B cell (primary cell): ENCODE results near the gene PPBP. TPM values are rescaled to one million over a fixed set of nuclear protein-coding genes. Genes with fewer than 3 reads are reported as not detected.

Experiments used
- ATAC-seq: fragments of 200-7000 bp; cut with Tn5 transposase; one replicate; pipeline ENCODE4 v1.10.0; 2021; ENCODE audit warnings: low read depth, mild to moderate bottlenecking, moderate number of reproducible peaks, moderate library complexity
- CTCF ChIA-PET: fragments of 350-600 bp; sonication (Branson Sonifier 250); formaldehyde crosslinking; loops from one replicate; lab custom pipeline; 2021; ENCODE audit warnings: antibody characterized with exemption, inconsistent platforms; lab: Charles Lee
- POLR2A ChIA-PET: fragments of 350-600 bp; sonication (Branson Sonifier 250); formaldehyde crosslinking; loops from one replicate; lab custom pipeline; 2021; ENCODE audit warnings: antibody characterized with exemption; lab: Charles Lee
- DNase-seq: peaks from one replicate; pipeline ENCODE4 v3.0.0; 2013
- H2AFZ ChIP-seq: 2 replicates; pipeline ENCODE4 v1.6.1; 2012; ENCODE audit warnings: mild to moderate bottlenecking, low read depth, low read length; ENCODE audit not compliant: insufficient read depth, poor library complexity, severe bottlenecking
- H3K27ac ChIP-seq, 2 donors: 1 replicate in 1 of 2; 2 replicates in 1 of 2; pipeline ENCODE4 v1.5.1; 2012 to 2013; ENCODE audit warnings: low read length in 2 of 2, mild to moderate bottlenecking in 2 of 2, moderate library complexity in 1 of 2
- H3K27me3 ChIP-seq, 4 experiments: fragments of 200-600 bp in 1 of 4; sonication (generic) in 1 of 4; replicated peaks in 1 of 4; 1 replicate in 2 of 4; 2 replicates in 2 of 4; pipeline versions ENCODE4 v1.6.1 to v1.7.0; 2013 to 2016; ENCODE audit warnings: low read length in 3 of 4, mild to moderate bottlenecking in 2 of 4, mixed read lengths in 1 of 4, moderate library complexity in 1 of 4; ENCODE audit not compliant: insufficient read depth in 4 of 4, control insufficient read depth in 3 of 4; ENCODE audit errors: control extremely low read depth in 1 of 4
- H3K36me3 ChIP-seq, 2 experiments: replicated peaks in 1 of 2; 1 replicate in 1 of 2; 2 replicates in 1 of 2; pipeline versions ENCODE4 v1.6.1 to v1.7.1; 2013; ENCODE audit warnings: low read length in 1 of 2; ENCODE audit not compliant: insufficient read depth in 2 of 2, control insufficient read depth in 1 of 2; ENCODE audit errors: control extremely low read depth in 1 of 2, extremely low read depth in 1 of 2
- H3K4me1 ChIP-seq, 2 donors: fragments of 200-600 bp in 1 of 2; sonication (generic) in 1 of 2; 1 replicate in 1 of 2; 2 replicates in 1 of 2; pipeline versions ENCODE4 v1.5.1 to v1.6.1; 2013 to 2017; ENCODE audit warnings: low read length in 2 of 2; ENCODE audit not compliant: control insufficient read depth in 2 of 2, insufficient read depth in 2 of 2
- H3K4me2 ChIP-seq: replicated peaks from 2 replicates; pipeline ENCODE3; 2012; ENCODE audit warnings: mild to moderate bottlenecking, low read depth, low read length; ENCODE audit not compliant: poor library complexity, severe bottlenecking
- H3K4me3 ChIP-seq, 5 experiments: fragments of 200-600 bp in 1 of 5; sonication (generic) in 1 of 5; 1 replicate in 3 of 5; 2 replicates in 2 of 5; pipeline versions ENCODE4 v1.5.1 to v1.7.0; 2011 to 2016; ENCODE audit warnings: low read length in 4 of 5, mild to moderate bottlenecking in 4 of 5, low read depth in 2 of 5, control low read depth in 1 of 5, moderate library complexity in 1 of 5; ENCODE audit not compliant: insufficient read depth in 1 of 5; ENCODE audit errors: control extremely low read depth in 1 of 5, extremely low read depth in 1 of 5
- H3K79me2 ChIP-seq: fragments of 200-600 bp; sonication (generic); one replicate; pipeline ENCODE4 v1.6.0; 2016; ENCODE audit warnings: low read length; ENCODE audit not compliant: control insufficient read depth, insufficient read depth
- H3K9ac ChIP-seq: fragments of 200-600 bp; sonication (generic); 2 replicates; pipeline ENCODE4 v1.6.1; 2017; ENCODE audit warnings: mild to moderate bottlenecking, low read length, moderate library complexity
- H3K9me3 ChIP-seq, 3 donors: one replicate each; pipeline versions ENCODE4 v1.6.1 to v1.7.1; 2013; ENCODE audit warnings: low read length in 2 of 3; ENCODE audit not compliant: control insufficient read depth in 2 of 3, insufficient read depth in 1 of 3; ENCODE audit errors: control extremely low read depth in 1 of 3
- H4K20me1 ChIP-seq: 2 replicates; pipeline ENCODE4 v1.6.0; 2012; ENCODE audit warnings: mild to moderate bottlenecking, low read length; ENCODE audit not compliant: insufficient read depth, control insufficient read depth, poor library complexity, severe bottlenecking
- H3K27ac Mint-ChIP-seq: one replicate; pipeline ENCODE4 v1.8.0; 2021; ENCODE audit warnings: mixed read lengths
- H3K27me3 Mint-ChIP-seq: one replicate; pipeline ENCODE4 v1.8.0; 2021; ENCODE audit warnings: mixed read lengths
- H3K4me1 Mint-ChIP-seq: one replicate; pipeline ENCODE4 v1.8.0; 2021; ENCODE audit warnings: mixed read lengths
- H3K4me3 Mint-ChIP-seq: one replicate; pipeline ENCODE4 v1.8.0; 2021; ENCODE audit warnings: mixed read lengths
- H3K9me3 Mint-ChIP-seq: one replicate; pipeline ENCODE4 v1.8.0; 2022; ENCODE audit warnings: mixed read lengths; ENCODE audit not compliant: insufficient read depth
- EZH2 ChIP-seq: IDR thresholded peaks from 2 replicates; pipeline ENCODE4 v1.6.1; 2012; ENCODE audit warnings: borderline replicate concordance, low read depth, mild to moderate bottlenecking, moderate library complexity, low read length; ENCODE audit not compliant: insufficient read depth, poor library complexity, severe bottlenecking
- intact Hi-C: fragments of 100-400 bp; cut with micrococcal nuclease; formaldehyde crosslinking; loops from one replicate; pipeline ENCODE4 v1.10.0; 2022
- polyA plus RNA-seq: library from polyadenylated mRNA; depleted of rRNA; stranded (reverse); fragments of >200 nt; gene quantifications from 2 replicates; pipeline ENCODE4 v1.2.3, GENCODE V29; 2012
- total RNA-seq, 2 donors: library from RNA; stranded (reverse); fragments of 120-200 nt in 1 of 2; gene quantifications; 1 replicate in 1 of 2; 2 replicates in 1 of 2; pipeline versions ENCODE4 v1.2.3 to v1.2.4, GENCODE V29; 2013 to 2022
- TF ChIP-seq, protein P1 (sequence below): fragments of 200-600 bp; IDR thresholded peaks from one replicate; pipeline ENCODE4 v1.8.0; 2022; ENCODE audit warnings: antibody characterized with exemption, mild to moderate bottlenecking

Gene PPBP
- total and polyA plus RNA-seq, 2 donors (not counting 1 experiment from before 2014, with no cell fraction given): 0.42 to 0.43 TPM

DNA sequence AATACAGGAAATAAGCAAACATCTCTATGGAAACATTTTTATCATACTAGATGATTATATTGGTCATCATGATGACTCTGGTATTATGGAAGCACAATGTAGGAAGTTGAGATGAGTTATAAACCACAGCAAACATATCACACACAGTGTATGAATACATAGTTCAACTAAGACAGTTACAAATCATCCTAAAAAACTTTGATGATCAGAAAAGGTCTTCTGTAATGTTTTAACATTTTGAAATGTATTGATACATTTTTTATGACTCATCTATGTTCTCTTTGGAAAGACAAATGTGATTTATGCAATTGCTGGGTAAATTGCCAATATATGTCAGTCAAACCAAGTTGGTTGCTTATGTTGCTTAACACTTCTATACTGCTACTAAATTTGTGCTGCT lies 45.7 kb upstream of the PPBP start:
- intact Hi-C loops: no loop called here
- H3K4me1 ChIP-seq: peaks cover 0 to 5% of the 10 kb centered on the region in 2 donors
- H3K79me2 ChIP-seq: no peaks in the 10 kb centered on the region
- Mint-ChIP-seq H3K4me3 (no peak overlapping the region), H3K9me3 (no peaks in the 10 kb centered on the region), H3K27ac (no peak overlapping the region), H3K27me3 (peaks cover 23% of the 10 kb centered on the region), H3K4me1 (peaks cover 7% of the 10 kb centered on the region)
- ChIA-PET POLR2A (no interaction called here), CTCF (no interaction called here)
- no peak overlapping the region for H3K27ac ChIP-seq
- DNase-seq: no peak
- TF ChIP-seq EZH2: no peak
- TF ChIP-seq, protein P1, sequence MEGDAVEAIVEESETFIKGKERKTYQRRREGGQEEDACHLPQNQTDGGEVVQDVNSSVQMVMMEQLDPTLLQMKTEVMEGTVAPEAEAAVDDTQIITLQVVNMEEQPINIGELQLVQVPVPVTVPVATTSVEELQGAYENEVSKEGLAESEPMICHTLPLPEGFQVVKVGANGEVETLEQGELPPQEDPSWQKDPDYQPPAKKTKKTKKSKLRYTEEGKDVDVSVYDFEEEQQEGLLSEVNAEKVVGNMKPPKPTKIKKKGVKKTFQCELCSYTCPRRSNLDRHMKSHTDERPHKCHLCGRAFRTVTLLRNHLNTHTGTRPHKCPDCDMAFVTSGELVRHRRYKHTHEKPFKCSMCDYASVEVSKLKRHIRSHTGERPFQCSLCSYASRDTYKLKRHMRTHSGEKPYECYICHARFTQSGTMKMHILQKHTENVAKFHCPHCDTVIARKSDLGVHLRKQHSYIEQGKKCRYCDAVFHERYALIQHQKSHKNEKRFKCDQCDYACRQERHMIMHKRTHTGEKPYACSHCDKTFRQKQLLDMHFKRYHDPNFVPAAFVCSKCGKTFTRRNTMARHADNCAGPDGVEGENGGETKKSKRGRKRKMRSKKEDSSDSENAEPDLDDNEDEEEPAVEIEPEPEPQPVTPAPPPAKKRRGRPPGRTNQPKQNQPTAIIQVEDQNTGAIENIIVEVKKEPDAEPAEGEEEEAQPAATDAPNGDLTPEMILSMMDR: no peak
- no peak overlapping the region for H3K9ac ChIP-seq
- no peak overlapping the region for H3K4me2 ChIP-seq
- no peak overlapping the region for H3K4me3 ChIP-seq
- H3K27me3 ChIP-seq: peaks cover 0 to 16% (median 3%) of the 10 kb centered on the region in 4 experiments
- no peaks in the 10 kb centered on the region for H4K20me1 ChIP-seq
- H3K36me3 ChIP-seq: no peaks in the 10 kb centered on the region
- H2AFZ ChIP-seq: no peak overlapping the region
- H3K9me3 ChIP-seq: no peaks in the 10 kb centered on the region
- ATAC-seq: no peak

DNA sequence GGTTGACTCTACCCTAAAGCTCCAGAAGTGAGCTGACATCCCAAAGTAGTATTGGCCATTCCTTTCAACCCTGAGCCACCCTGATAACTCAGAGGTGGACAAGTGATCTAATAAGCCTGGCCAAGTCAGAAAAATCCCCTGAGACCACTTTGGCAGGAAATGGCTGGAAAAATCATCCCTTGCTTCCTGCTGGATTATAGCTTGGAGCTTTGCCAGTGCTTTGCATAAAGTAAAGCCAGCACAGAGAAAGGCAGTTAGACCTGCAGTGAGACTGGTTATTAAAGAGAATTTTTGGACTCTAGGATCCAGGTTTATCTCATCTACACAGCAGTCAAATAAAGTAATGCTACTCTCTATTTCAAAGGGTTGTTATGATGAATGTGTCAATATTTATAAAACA lies 44.1 kb upstream of the PPBP start:
- no peaks in the 10 kb centered on the region for H3K4me1 Mint-ChIP-seq

More for the DNA sequence above, 44.1 kb upstream of the PPBP start:
- H3K27me3 ChIP-seq: peaks cover 0 to 6% (median 2%) of the 10 kb centered on the region in 4 experiments
- no peak overlapping the region for H3K9ac ChIP-seq
- no peak overlapping the region for H3K27ac Mint-ChIP-seq
- no peak for DNase-seq
- H3K4me3 ChIP-seq: no peak overlapping the region
- no peak for ATAC-seq
- H3K36me3 ChIP-seq: no peaks in the 10 kb centered on the region
- peaks cover 12% of the 10 kb centered on the region for H3K27me3 Mint-ChIP-seq
- H3K4me1 ChIP-seq: no peaks in the 10 kb centered on the region
- ChIA-PET CTCF (no interaction called here), POLR2A (no interaction called here)
- H3K4me3 Mint-ChIP-seq: no peak overlapping the region
- no peaks in the 10 kb centered on the region for H3K9me3 ChIP-seq
- H3K4me2 ChIP-seq: no peak overlapping the region
- H3K9me3 Mint-ChIP-seq: no peaks in the 10 kb centered on the region
- no peak overlapping the region for H2AFZ ChIP-seq
- H3K79me2 ChIP-seq: no peaks in the 10 kb centered on the region
- no peak overlapping the region for H3K27ac ChIP-seq
- intact Hi-C loops: no loop called here
- no peak for TF ChIP-seq EZH2
- TF ChIP-seq, protein P1: no peak
- H4K20me1 ChIP-seq: no peaks in the 10 kb centered on the region
